HG02678 (cell line): ENCODE results near the gene UPF2.
A peak's percentile ranks its signal among the peaks of the same experiment; 100 is the strongest.
"Not testable (repeated sequence)": the region's sequence is repeated elsewhere in the genome, so short reads cannot be mapped to it uniquely, and the experiment has no call there.

Experiments
- ATAC-seq: cut with Tn5 transposase; IDR thresholded peaks from one replicate; pipeline ENCODE4 v1.9.1; 2021; ENCODE audit warnings: mild to moderate bottlenecking, moderate library complexity; ENCODE audit not compliant: unreplicated experiment

The UPF2 gene, protein sequence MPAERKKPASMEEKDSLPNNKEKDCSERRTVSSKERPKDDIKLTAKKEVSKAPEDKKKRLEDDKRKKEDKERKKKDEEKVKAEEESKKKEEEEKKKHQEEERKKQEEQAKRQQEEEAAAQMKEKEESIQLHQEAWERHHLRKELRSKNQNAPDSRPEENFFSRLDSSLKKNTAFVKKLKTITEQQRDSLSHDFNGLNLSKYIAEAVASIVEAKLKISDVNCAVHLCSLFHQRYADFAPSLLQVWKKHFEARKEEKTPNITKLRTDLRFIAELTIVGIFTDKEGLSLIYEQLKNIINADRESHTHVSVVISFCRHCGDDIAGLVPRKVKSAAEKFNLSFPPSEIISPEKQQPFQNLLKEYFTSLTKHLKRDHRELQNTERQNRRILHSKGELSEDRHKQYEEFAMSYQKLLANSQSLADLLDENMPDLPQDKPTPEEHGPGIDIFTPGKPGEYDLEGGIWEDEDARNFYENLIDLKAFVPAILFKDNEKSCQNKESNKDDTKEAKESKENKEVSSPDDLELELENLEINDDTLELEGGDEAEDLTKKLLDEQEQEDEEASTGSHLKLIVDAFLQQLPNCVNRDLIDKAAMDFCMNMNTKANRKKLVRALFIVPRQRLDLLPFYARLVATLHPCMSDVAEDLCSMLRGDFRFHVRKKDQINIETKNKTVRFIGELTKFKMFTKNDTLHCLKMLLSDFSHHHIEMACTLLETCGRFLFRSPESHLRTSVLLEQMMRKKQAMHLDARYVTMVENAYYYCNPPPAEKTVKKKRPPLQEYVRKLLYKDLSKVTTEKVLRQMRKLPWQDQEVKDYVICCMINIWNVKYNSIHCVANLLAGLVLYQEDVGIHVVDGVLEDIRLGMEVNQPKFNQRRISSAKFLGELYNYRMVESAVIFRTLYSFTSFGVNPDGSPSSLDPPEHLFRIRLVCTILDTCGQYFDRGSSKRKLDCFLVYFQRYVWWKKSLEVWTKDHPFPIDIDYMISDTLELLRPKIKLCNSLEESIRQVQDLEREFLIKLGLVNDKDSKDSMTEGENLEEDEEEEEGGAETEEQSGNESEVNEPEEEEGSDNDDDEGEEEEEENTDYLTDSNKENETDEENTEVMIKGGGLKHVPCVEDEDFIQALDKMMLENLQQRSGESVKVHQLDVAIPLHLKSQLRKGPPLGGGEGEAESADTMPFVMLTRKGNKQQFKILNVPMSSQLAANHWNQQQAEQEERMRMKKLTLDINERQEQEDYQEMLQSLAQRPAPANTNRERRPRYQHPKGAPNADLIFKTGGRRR

DNA sequence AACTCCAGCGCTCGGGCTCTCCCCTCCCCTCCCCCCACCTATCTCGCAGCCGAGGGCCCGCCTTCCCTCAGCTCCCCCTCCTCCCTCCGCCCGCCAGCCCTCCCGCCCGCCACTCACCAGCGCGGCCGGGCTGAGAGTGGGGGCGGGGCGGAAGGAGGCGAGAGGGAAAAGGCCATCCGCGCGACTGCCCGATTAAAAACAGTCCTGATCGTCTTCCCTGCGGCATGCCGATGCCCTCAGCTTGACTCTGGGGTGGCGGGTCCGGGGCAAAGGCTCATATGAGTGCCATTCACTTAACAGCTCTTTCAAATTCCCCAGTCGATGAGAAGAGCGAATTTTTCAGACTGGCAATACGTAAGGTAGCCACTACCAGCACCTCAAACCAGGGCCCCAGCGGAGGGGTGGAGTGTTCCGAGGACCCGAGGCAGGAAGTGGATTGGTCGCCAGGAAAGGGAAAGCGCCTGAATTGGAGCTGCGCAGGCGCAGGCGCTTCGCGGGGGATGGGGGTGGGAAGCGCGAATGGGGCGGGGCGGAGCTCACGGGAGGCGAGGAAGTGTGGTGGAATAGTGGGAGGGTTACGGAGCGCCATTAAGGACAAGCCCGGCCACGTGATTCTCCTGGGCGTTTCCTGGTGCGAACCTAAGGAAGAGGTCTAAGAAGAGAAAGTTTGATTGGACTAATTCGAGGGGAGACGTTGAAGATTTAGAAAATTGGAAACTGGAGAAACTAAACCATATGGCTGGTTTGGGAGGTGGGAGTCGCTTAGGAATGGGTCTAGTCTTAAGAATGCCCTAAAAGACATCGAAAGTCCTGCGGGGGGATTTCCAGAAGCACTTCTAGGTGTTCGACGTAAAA, at the start of gene UPF2:
Gene UPF2 (minus strand): TSS at position 13 of the 855 bp plus-strand sequence. CDS start 7,386 bp downstream, outside the sequence.
- ATAC-seq, result peak; percentile 54

DNA sequence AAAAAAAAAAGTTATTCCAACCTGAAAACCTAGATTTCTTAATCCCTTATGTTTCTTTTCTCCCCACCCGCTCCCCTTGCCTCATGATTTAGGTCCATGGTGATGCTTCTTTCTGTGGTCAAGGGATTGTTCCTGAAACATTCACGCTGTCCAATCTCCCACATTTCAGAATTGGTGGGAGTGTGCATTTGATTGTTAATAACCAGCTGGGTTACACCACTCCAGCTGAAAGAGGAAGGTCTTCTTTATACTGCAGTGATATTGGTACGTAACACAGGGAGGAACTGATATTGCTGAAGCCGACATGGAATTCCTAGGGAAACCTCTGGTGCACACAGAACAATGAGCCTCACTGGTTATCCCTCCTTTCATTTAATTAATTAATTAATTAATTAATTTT, 48.8 kb upstream of the UPF2 start:
- ATAC-seq, result no peak

DNA sequence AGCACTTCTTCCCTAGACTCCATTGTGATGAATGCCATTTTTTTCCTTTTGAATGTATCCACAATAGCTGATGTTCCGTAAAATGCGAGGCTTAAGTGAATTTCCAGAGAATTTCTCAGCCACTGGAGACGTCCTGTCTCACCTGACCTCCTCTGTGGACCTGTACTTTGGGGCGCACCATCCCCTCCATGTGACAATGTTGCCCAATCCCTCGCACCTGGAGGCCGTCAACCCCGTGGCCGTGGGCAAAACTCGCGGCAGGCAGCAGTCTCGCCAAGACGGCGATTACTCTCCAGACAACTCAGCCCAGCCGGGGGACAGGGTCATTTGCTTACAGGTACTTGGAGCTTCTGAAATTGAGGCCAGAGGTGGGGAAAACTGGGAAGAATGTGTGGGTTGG, 46.3 kb upstream of the UPF2 start:
- ATAC-seq, result no peak

DNA sequence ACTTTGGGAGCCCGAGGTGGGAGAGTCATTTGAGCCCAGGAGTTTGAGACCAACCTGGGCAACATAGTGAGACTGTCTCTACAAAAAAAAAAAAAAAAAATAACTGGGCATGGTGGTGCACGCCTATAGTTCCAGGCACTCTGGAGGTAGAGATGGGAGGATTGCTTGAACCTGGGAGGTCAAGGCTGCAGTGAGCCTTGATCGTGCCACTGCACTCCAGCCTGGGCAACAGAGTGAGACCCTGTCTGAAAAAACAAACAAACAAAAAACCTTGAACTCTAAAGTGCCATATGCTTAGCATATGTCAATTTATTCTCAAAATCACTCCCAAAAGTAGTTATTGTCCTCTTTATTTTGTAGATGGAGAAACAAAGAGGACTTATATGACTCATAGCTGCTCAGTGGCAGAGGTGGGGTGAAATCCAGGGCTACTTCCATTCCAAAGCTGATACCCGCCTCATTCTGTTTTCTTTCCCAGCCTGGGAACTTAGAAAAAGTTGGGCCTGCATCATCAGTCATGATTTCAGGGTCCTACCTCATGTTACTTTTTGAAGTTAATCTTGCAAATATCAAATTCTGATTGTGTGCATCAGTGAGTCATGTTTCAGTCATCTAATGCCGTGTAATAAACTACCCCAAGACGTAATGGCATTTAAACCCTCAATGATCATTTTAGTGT, 39.4 kb upstream of the UPF2 start:
- ATAC-seq, result no peak

DNA sequence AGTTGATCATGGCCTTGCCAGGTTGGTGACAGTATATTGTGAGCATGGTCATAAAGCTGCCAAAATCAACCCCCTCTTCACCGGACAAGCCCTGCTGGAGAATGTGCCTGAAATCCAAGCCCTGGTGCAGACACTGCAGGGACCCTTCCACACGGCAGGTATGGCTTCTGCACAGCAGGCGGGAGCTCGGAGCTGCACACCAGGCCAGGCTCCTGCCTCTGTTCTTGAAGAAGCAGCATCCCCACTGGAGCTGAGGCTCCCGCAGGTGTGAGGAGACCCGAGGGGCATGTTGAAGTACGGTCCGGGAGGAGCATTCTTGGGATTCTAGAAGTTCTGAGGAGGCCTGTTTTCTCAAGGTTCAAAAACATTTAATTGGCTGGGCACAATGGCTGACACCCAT, 38.9 kb upstream of the UPF2 start:
- ATAC-seq, result no peak

DNA sequence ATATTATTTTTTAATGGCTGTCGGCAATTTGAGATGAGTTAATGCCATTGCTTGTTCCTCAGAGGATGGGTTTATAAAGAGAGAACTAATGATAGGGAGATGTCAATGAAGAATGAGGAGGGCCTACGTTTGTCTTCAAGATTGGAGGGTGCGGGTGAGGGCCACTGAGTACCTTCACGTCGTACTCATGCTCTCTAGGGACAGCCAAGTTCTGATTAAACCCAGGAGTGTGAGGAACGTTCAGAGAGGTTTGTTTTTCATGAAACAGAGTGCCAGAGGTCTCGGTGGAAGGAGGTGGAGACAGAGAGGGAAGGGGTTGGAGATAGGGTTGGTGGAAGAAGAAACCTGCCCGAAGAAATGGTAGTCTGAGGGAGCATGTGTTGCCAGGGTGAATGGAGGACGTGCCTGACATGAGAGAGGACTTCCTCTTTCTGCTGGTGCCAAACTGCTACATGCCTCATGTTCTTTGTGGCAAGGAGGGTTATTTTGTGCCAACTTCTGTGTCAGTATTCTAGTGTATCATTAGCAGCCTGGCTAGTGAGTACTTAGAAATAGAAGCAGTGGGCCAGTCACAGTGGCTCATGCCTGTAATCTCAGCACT, 35.1 kb upstream of the UPF2 start:
- no peak for ATAC-seq

DNA sequence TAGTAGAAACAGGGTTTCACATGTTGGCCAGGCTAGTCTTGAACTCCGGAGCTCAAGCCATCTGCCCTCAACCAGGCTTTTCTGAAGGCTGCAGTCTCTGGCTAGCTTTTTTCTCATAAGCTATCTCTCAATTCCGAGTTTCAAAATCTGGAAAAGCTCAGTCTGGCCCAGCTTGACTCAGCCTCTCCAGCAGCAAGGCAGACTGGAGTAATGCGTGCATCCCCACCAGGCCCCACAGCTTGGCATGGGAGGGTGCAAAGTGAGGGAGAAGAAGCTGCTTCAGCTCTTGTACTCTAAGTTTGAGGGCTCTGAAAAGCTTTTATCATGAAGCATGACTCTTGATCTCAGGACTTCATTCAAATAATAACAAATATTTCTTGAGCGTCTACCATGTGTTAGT, 30.9 kb upstream of the UPF2 start:
- no peak for ATAC-seq

DNA sequence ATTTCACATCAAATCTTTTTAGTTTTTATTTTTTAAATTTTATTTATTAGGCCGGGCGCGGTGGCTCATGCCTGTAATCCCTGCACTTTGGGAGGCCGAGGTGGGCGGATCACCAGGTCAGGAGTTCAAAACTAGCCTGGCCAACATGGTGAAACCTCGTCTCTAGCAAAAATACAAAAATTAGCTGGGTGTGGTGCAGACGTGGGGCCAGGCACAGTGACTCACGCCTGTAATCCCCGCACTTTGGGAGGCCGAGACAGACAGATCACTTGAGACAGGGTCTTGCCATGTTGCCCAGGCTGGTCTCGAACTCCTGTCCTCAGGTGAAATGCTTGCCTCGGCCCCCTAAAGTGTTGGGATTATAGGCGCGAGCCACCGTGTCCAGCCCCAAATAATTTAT, 28.8 kb upstream of the UPF2 start:
- ATAC-seq, result not testable (repeated sequence)

DNA sequence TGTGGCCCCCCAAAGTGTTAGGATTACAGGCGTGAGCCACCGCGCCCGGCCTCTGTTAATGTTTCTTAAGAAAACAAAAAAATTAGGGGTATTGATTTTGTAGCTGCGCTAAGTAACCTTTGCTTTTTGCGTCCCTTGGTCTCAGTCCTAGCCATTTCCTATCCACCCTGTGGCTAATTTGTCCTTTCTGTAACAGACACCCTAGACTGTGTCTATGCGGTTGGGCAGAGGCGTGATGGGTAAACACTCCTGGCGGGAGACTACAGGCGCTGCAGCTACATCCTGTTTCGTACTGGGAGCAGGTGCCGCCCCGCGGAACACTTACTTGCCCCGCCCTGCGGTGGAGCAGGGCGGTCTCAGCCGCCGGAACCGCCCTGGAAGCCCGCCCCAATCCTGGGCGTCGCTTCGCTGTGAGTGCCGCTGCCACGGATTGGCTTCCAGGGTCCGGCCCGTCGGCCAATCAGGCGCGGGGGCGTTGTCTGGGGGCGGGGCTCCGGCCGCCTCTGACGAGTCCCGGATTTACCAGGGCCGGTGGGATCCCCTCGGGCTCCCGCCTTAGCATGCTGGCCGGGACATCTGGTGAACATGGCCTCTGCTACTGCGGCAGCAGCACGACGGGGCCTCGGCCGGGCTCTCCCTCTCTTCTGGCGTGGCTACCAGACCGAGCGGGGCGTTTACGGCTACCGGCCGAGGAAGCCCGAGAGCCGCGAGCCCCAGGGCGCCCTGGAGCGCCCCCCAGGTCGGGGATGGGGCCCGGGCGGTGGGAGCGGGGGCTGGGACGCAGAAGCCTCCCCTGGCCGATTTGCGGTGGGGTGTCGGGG, 26.1 kb upstream of the UPF2 start, which contains the start of gene DHTKD1:
Gene DHTKD1 (plus strand): TSS at position 506 of the 821 bp plus-strand sequence. CDS start 80 bp downstream, at position 586.
- peak; percentile 97 for ATAC-seq

DNA sequence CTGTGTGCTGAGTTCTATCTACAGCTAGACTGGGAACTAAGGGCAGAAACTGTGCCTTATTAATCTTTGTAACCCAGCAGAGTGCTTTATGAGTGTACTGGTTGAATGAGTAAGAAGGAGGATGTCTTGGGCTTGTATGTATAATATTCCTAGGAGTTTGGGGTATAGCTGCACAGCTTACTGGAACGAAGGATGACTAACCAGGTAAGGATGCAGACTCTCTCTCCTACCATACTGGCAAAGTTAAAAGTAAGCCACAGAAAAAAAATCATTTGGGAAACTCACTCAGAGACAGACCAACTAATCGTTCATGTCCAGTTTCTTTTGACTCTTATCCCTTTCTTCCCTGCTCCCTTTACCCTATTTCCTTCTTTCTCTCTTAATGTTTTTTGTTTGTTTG, 24.7 kb upstream of the UPF2 start:
- no peak for ATAC-seq

DNA sequence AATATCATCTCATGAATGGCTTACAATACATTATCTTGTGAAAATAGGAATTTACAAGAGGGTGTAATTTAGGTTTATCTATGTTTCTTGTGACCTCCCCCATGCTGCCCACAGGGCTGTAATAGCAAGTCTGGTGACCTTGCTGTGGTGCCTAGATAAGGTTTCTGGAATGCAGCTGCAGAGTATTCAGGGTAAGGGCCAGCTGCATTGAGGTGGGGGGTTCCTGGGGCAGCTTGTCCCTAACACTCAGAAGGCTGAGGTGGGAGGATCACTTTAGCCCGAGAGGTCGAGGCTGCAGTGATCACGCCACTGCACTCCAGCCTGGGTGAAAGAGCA, 20.8 kb upstream of the UPF2 start:
- no peak for ATAC-seq

DNA sequence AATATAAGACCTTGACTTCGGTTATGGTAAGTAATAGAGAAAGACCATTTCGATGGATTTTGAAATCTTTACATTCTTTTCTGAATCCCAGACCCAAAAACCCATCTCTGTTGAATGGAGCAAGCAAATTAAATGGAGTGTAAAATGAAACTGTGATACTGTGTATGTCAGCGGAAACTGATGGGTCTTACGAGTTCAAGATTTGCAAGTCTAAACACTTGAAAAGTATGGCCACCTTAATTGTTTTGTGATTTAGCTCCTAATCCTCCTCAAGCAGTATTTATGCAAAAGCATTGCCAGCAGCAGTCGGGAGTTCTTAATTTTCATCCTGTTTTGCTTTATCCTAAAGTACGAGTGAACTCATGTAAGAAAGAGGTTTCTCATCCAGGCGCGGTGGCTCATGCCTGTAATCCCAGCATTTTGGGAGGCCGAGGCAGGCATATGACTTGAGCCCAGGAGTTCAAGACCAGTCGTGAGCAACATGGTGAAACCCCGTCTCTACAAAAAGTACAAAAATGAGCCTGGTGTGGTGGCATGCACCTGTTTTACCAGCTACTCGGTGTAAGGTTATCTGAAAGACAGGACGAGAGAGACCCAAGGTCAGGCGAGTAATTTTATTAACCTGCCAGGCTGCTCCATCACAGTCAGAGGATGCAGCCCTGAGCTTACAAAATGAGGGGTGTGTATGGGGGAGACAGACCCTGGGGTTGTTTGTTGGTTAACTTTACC, 20.3 kb upstream of the UPF2 start:
- ATAC-seq, result no peak

DNA sequence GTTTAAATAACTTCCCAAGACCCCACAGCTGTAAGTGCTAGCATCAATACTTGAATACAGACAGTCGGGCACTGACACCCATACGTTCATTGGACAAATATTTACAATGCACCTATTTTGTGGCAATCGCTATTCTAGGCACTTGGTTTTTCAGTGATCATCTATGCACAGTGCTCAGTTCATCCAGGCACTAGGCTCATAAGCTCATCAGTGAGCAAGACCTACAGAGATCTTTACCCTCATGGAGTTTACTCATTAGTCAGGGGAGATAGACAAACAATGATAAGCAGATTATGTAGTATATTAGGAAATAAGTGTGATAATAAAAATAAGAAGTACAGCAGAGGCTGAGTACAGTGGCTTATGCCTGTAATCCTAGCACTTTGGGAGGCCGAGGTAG, 18.5 kb upstream of the UPF2 start:
- ATAC-seq, result no peak

DNA sequence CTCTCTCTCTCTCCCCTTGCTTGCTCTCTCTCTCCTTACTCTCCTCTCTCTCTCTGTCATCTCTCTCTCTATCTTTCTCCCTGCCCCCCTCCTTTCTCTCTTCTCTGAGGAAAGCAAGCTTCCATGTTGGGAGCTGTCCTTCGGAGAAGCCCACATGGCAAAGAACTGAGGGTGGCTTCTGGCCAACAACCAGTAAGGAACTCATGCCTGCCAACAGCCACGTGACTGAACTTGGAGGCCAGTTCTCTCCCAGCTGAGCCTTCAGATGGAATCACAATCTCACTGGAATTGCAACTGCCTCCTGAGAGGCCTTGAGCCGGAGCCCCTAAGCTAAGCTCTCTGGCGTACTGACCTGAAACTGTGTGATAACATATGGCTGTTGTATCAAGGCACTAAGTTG, 14.1 kb upstream of the UPF2 start:
- ATAC-seq, result no peak

DNA sequence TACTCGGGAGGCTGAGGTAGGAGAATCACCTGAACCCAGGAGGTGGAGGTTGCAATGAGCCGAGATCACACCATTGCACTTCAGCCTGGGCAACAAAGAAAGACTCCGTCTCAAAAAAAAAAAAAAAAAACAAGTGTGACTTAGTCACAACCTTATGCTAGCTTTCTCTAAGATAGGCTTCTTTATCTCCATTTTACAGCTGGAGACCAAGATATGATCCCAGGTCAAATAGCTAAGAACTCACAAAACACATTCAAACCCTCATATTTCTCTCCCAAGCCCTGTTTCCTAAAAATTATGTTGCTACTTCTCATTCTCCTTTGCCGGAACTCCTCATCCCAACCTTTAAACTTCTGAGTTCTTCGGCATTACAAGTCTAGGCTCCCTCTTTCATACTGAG, 13.1 kb upstream of the UPF2 start:
- no peak for ATAC-seq

DNA sequence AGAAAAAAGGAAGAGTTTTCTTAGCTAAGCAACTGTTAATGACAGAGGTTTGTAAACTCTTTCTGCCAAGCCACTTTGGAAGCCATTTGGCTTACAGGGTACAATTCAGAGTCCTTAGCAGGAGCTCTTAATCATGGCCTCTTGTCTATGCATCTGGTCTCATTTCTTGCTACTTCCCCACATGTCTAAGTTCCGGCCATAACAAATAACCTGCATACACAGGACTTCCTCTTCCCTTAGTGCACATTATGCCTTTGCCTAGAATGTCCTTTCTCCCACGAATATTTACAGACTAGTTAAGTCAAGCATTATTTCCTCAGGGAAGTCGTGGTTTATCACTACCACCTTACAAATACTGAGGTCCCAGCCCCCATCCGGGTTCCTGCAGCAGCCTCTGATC, 8.6 kb upstream of the UPF2 start:
- ATAC-seq, result no peak

DNA sequence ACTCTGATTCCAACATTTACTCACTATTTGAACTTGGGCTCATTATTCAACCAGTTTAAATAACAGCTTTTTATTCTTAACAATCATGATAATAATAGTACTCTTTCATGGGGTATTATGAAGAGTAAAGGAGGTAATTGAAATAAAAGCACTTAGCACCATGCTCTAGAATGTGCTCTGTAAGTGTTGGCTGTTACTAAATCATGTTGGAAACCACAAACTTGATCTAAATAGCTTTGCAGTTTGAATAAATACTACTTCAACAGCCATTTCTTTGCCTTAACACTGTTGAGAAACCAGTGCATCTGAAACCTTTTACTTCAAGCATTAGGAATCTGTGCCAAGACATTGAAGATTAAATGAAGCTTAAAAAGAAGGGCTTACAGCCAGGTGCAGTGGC, 7.9 kb upstream of the UPF2 start:
- no peak for ATAC-seq

DNA sequence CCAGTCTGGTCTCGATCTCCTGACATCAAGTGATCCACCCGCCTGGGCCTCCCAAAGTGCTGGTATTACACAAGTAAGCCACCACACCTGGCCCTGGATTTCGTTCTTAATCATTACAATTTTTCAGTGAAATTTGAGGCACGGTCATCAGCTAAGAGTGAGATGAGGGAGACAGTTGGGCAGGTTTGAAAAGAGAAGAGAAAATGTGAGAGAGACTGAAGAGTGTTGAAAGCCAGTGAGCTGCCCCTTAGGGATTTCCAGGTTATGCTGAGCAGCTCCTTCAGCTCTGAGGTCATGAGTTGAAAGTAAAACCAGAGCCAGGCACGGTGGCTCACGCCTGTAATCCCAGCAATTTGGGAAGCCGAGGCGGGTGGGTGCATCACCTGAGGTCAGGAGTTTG, 5.9 kb upstream of the UPF2 start:
- no peak for ATAC-seq
